Fibroblast of skin of right biceps (primary cell): ENCODE measurements around the gene PLPP6.
"Not testable (repeated sequence)": the region's sequence is repeated elsewhere in the genome, so short reads cannot be mapped to it uniquely, and the experiment has no call there.

Experiments used
- DNase-seq: peaks from one replicate; pipeline ENCODE4 v3.0.0-alpha.2; 2013

The PLPP6 gene

DNA sequence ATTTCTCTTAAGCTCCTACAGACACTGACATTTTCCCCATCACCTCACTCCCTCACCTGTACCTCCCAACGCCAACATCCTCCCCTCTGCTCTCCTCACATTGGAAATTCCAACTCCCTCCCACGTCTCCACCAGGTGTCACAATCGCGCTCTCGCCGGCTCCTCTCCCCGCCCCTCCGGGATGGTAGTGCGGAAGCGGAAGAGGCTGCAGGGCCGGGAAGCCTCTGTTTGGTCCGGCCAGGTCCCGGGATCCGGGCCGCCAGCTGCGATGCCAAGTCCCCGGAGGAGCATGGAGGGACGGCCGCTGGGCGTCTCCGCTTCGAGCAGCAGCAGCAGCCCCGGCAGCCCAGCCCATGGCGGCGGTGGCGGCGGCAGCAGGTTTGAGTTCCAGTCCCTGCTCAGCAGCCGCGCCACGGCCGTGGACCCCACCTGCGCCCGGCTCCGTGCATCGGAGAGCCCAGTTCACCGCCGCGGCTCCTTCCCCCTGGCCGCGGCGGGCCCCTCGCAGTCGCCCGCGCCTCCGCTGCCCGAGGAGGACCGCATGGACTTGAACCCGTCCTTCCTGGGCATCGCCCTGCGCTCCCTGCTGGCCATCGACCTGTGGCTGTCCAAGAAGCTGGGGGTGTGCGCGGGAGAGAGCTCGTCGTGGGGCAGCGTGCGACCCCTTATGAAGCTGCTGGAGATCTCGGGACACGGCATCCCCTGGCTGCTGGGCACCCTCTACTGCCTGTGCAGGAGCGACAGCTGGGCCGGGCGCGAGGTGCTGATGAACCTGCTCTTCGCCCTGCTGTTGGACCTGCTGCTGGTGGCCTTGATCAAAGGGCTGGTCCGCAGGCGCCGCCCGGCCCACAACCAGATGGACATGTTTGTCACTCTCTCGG is at the start of gene PLPP6:
Gene PLPP6, plus strand, starts transcription at position 187 of the 881 bp plus-strand sequence. Its CDS starts 82 bp downstream, at position 269.
- DNase-seq = peak; percentile 80

GRCh38 chr9:4614627-4615026 is 47.5 kb upstream of the PLPP6 start:
- no peak for DNase-seq

GRCh38 chr9:4615251-4615650 is 46.8 kb upstream of the PLPP6 start:
- DNase-seq = peak; percentile 42

DNA sequence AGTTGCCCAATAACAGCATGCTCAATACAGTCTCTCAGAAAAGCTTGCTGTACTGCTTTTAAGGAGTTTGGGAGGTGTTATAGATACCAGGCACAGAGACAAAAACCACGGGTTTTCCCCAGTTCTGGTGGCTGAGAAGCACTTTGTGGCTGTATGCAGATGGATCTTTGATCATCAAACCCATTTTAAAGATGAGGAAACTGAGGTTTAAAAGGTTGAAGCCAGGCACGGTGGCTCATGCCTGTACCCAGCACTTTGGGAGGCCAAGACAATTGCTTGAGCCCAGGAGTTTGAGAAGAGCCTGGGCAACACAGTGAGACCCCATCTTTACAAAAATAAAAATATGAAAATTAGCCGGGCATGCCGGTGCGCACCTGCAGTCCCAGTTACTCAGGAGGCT is 46.3 kb upstream of the PLPP6 start:
- DNase-seq = no peak

DNA sequence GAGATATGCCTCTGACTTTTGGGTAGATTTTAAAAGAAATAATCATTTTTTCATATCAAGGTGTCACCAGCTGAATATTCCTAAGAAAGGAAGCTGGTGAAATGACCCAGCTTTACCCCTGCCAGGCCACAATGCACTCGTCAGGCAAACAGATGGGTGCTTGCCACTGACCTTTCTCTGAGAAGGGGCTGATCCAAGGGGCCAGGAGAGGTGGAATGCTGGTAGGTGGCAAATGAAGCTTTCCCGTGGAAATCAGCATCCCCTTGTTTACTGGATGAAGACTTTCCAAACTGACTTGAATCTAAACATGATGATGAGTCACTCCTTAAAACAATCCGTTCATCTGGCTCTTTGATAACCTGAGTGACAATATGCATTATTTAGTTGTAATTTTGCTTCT is 44.3 kb upstream of the PLPP6 start:
- DNase-seq = no peak

GRCh38 chr9:4618700-4619099 is 43.4 kb upstream of the PLPP6 start:
- no peak for DNase-seq

DNA sequence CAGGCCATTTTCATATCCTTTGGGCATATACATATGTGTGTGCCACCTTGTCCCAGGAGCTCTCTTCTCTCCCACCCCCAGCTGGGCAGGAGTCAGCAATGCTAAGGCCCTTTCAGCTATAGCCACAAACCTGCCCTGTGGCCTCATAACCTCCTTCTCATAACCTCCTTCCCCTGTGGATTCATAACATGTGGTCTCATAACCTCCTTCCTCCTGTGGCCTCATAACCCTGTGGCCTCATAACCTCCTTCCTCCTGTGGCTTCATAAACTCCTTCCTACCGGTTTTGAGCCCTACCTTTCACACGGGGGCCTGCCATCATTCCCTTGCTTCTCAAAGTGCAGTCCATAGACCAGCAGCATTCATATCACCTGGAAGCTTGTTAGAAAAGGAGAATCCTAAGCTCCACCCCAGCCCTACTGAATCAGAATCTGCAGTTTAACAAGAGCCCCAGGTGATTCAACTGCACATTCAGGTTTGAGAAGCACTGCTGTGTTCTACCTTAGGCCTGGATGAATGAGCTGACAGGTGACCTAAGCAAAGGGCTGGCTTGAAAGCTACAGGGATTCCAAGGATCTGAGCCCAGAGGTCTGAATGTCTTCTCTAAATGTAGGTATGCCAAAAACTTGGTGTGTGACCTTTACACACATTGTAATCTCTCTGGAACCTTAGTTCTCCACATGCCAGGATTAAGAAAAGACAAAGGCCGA is 41.9 kb upstream of the PLPP6 start:
- DNase-seq = no peak

DNA sequence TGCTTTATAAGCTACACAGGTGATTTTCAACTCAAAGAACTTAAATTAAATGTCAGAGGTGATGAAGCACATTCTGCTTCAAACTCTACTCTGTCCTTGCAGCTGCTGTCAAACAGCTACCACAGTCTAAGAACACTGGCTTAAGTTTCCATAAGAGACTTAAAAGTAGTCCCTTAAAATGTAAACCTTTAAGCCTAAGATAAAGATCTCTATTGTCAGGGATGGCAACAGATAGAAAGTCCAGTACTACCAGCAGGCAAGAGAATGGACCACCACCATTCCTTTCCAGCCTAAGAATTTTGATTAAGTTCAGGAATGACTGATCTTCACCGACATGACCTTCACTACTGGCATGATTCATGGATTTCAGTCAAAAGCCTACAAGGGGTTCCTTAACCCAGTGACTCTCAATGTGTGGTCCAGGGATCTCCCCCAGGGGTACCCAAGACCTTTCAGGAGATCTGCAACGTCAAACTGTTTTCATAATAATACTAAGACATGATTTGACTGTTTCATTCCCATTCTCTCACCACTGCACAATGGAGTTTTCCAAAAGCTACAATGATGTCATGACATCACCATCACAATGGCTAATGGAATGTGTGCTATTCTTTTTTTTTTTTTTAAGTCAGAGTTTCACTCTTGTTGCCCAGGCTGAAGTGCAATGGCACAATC is 41.1 kb upstream of the PLPP6 start:
- DNase-seq = peak; percentile 26

- no peak for DNase-seq
These were observed 40.1 kb upstream of the PLPP6 start for GRCh38 chr9:4622016-4622415.

- peak; percentile 9 for DNase-seq
These were observed 31.3 kb upstream of the PLPP6 start for GRCh38 chr9:4630836-4631235.

DNA sequence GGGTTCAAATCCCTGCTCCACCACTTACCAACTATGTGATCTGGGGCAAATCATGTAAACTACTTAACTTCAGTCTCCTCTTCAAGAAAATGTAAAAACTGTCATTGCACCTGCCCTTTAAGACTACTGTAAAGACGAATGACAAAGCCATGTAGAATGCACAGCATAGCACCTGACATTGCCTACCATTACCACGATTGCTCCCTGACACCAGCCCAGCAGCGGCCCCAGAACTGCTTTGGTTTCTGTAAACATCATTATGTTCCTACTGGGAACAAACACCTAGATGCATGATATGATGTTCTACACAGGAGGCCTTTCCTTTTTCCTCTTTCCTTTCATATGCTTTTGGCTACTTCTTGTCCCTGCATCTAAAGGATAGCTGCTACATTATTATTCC is 23.1 kb upstream of the PLPP6 start:
- DNase-seq = no peak

- DNase-seq = no peak
These were observed 22.7 kb upstream of the PLPP6 start for GRCh38 chr9:4639420-4639819.

- DNase-seq = peak; percentile 16
These were observed 22.1 kb upstream of the PLPP6 start for GRCh38 chr9:4640027-4640426.

GRCh38 chr9:4642351-4642750 is 19.7 kb upstream of the PLPP6 start:
- no peak for DNase-seq

GRCh38 chr9:4654084-4654483 is 8.0 kb upstream of the PLPP6 start:
- DNase-seq = no peak

GRCh38 chr9:4654538-4654937 is 7.6 kb upstream of the PLPP6 start:
- no peak for DNase-seq

- not testable (repeated sequence) for DNase-seq
These were observed 5.9 kb upstream of the PLPP6 start for GRCh38 chr9:4656196-4656595.

DNA sequence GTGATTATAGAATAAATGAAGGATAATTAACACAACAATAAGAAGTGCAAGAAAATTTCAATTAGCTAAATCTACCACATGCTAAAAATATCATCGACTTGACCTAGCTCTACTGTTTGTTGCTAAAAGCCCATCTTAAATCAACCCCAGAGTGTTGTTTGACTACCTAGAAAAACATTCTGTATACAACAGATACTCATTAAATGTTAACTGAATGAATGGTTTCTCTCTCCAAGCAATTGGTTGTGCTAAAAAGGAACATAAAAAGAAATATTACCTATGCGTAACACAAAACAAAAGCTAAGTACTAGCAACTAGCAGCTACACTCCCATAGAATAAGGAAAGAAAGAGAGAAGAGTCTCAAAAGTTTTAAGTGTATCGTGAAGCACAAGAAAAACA is 5.5 kb upstream of the PLPP6 start:
- no peak for DNase-seq

- DNase-seq = no peak
These were observed 4.5 kb upstream of the PLPP6 start for GRCh38 chr9:4657426-4658159.

DNA sequence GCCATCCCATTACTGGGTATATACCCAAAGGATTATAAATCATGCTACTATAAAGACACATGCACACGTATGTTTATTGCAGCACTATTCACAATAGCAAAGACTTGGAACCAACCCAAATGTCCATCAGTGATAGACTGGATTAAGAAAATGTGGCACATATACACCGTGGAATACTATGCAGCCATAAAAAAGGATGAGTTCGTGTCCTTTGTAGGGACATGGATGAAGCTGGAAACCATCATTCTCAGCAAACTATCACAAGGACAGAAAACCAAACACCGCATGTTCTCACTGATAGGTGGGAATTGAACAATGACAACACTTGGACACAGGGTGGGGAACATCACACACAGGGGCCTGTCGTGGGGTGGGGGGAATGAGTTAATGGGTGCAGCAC is 1.4 kb upstream of the PLPP6 start:
- not testable (repeated sequence) for DNase-seq

DNA sequence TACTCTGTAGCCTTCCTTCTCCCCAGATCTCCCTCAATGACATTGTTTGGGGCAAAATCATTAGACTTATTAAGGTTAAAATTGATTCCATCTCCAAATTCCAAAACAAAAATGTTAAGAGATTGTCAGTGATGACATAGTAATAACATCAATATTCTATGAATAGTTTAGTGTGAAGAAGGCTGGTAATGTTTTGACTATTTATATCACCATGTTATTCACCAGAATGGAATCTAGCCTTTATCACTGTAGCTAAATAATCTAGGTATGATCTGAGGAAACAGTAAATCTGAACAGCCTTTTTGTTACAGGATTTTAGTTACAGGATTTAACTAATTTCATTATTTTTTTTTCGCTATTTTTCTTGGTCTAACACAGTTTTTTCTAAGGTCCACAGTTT is 929 bp upstream of the PLPP6 start:
- DNase-seq = peak; percentile 63

DNA sequence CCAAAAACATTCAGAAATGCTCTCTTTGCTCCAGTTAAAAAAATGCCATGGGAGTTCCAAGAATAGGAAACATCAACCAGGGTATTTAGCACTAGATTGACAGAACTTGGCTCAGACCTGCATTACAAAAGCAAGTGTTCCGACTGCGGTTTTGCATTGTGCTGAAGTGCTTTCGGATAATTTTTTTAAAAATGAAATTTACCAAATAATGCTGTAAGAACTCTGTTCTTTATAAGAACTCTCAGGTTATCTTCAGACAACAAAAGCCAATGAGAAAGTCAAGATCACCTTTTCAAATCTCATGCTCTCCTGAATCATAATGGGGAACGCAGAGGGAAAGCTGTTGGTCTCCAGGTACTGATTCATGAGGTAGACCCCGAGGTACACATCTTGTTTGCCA is 483 bp upstream of the PLPP6 start:
- peak; percentile 32 for DNase-seq
